AG10803 (cell line): ENCODE results near the gene KDM2A.

Experiments used
- DNase-seq: peaks from one replicate; pipeline ENCODE4 v3.0.0; 2010; ENCODE audit warnings: low read depth
- H3K4me3 ChIP-seq: 2 replicates; pipeline ENCODE4 v1.5.1; 2011; ENCODE audit warnings: mild to moderate bottlenecking, low read length, control low read depth
- CTCF ChIP-seq: conservative IDR thresholded peaks from 2 replicates; pipeline ENCODE4 v1.5.1; 2011; ENCODE audit warnings: mild to moderate bottlenecking, low read length, control low read depth, inconsistent platforms

KDM2A gene

GRCh38 chr11:67288452-67289225 is 169.6 kb downstream of the KDM2A start:
- no peak for TF ChIP-seq CTCF
- peak; percentile 90 for DNase-seq
- peak overlapping the region; percentile 79 for H3K4me3 ChIP-seq

GRCh38 chr11:67289226-67289650 is 170.2 kb downstream of the KDM2A start, which contains the start of gene ANKRD13D:
ANKRD13D (plus strand) TSS chr11:67289303; CDS start chr11:67289461, 158 bp downstream.
- DNase-seq = no peak
- peak within 1 kb of the TSS; percentile 82 for H3K4me3 ChIP-seq
- TF ChIP-seq CTCF = no peak

GRCh38 chr11:67289651-67290479 is 170.8 kb downstream of the KDM2A start:
- no peak for TF ChIP-seq CTCF
- peak overlapping the region; percentile 82 for H3K4me3 ChIP-seq
- DNase-seq = no peak

- no peak for TF ChIP-seq CTCF
- peak; percentile 68 for DNase-seq
- peak overlapping the region; percentile 82 for H3K4me3 ChIP-seq
These were observed 171.7 kb downstream of the KDM2A start for GRCh38 chr11:67290801-67291200.

- TF ChIP-seq CTCF = no peak
- DNase-seq = no peak
- H3K4me3 ChIP-seq = no peak overlapping the region
These were observed 172.7 kb downstream of the KDM2A start for GRCh38 chr11:67291481-67292381.

GRCh38 chr11:67292671-67293070 is 173.6 kb downstream of the KDM2A start:
- H3K4me3 ChIP-seq = no peak overlapping the region
- TF ChIP-seq CTCF = no peak

More at GRCh38 chr11:67292671-67293070, 173.6 kb downstream of the KDM2A start:
- DNase-seq = no peak
